Mesodermal cell (in vitro differentiated cells): ENCODE measurements around the gene VAMP5.
"Not testable (repeated sequence)": the region's sequence is repeated elsewhere in the genome, so short reads cannot be mapped to it uniquely, and the experiment has no call there.

ENCODE experiments used
- H3K27ac ChIP-seq: 2 replicates; pipeline ENCODE4 v1.7.0; 2013; ENCODE audit warnings: mild to moderate bottlenecking, low read depth, low read length, moderate library complexity; ENCODE audit not compliant: severe bottlenecking
- H3K36me3 ChIP-seq: 2 replicates; pipeline ENCODE4 v1.7.1; 2013; ENCODE audit warnings: mild to moderate bottlenecking, low read length, moderate library complexity; ENCODE audit not compliant: control insufficient read depth, insufficient read depth
- H3K4me1 ChIP-seq: one replicate; pipeline ENCODE4 v1.7.1; 2013; ENCODE audit warnings: mild to moderate bottlenecking, low read length; ENCODE audit not compliant: insufficient read depth, control insufficient read depth, poor library complexity, severe bottlenecking
- H3K4me3 ChIP-seq: 2 replicates; pipeline ENCODE4 v1.7.0; 2013; ENCODE audit warnings: low read length, control low read depth, mild to moderate bottlenecking; ENCODE audit not compliant: insufficient read depth, poor library complexity, severe bottlenecking; ENCODE audit errors: extremely low read depth
- H3K9me3 ChIP-seq: 2 replicates; pipeline ENCODE4 v1.7.1; 2013; ENCODE audit warnings: mild to moderate bottlenecking, low read length, moderate library complexity; ENCODE audit not compliant: control insufficient read depth
- WGBS, 2 experiments: methylation state at CpG; one replicate each; pipeline ENCODE4 v1.1.5; 2013; ENCODE audit warnings: missing lambda C conversion rate in 2 of 2; ENCODE audit not compliant: insufficient coverage in 2 of 2; 5-methylcytosine and 5-hydroxymethylcytosine counted together

VAMP5 gene

GRCh38 chr2:85542777-85543176, 41.5 kb upstream of the VAMP5 start:
- Histone ChIP-seq H3K4me1 (peaks cover 8% of the 10 kb centered on the region), H3K27ac (no peak overlapping the region), H3K9me3 (no peaks in the 10 kb centered on the region), H3K36me3 (peaks cover 78% of the 10 kb centered on the region), H3K4me3 (no peak overlapping the region)
- WGBS, 2 experiments, result 100% methylated on average over 2 of the region's 4 CpGs

DNA sequence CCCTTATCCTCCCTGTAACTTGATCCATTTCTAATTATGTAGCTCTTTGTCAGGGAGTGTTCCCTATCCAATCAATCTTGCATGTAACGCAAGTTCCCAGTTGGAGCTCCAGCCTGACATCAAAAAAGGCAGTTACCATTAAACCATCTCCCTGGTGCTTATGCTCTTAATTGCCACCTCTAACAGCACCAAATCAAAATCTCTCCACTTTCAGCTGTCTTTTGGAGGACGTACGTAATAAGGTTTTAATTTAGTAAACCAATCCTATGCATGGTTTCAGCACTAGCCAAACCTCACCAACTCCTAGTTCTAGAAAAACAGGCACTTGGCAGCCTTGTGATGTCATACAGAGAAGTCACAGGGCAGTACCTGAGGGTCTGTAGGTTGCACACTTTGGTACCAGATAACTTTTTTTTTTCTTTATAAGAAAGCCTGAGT, 40.0 kb upstream of the VAMP5 start:
- Histone ChIP-seq H3K36me3 (peaks cover 91% of the 10 kb centered on the region), H3K4me1 (peaks cover 15% of the 10 kb centered on the region), H3K27ac (peak overlapping the region; percentile 18)
- H3K9me3 ChIP-seq, H3K4me3 ChIP-seq: not testable (repeated sequence)
- 95% methylated on average over 3 of the region's 3 CpGs; no CpG with 5 or more reads in 1 of the 2 experiments for WGBS, 2 experiments

DNA sequence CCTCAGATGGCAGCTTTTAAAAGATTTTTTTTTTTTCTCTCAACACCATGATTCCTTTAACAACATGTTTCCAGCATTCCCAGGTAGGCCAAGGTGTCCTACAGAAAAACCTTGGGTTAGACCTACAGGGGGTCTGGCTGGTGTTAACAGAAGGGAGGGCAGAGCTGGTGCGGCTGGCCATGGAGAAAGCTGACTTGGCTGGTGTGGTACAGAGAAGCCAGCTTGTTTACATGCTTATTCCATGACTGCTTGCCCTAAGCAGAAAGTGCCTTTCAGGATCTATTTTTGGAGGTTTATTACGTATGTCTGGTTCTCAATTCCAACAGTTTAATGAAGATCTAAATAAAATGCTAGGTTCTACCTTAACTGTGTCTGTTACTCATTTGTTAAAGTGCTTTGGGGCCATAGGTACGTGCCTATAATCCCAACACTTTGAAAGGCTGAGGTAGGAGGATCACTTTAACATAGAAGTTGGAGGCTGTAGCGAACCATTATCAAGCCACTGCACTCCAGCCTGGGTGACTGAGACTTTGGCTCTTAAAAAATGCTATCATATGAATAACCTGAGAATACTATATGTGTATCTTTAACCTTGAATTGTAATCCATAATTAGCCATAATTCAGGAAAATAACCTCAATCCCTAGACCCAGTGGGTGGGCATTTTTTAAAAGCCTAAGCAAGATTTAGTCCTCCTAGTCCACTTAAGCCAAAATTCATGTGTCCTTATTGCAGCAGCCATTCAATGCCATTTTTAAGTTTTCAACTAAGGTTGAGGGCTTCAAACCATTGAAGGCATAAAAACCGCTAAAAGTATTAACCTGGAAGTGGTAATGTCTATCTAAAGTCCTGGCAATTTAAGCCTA, 39.1 kb upstream of the VAMP5 start:
- H3K4me1 ChIP-seq, result peaks cover 22% of the 10 kb centered on the region
- H3K4me3 ChIP-seq, H3K27ac ChIP-seq, H3K9me3 ChIP-seq: not testable (repeated sequence)
- WGBS, 2 experiments, result 100% methylated on average over 1 of the region's 5 CpGs; no CpG with 5 or more reads in 1 of the 2 experiments
- peaks cover 96% of the 10 kb centered on the region for H3K36me3 ChIP-seq

GRCh38 chr2:85545780-85546240, 38.4 kb upstream of the VAMP5 start:
- H3K4me1 ChIP-seq, result peaks cover 25% of the 10 kb centered on the region
- H3K4me3 ChIP-seq, result no peak overlapping the region
- peaks cover 96% of the 10 kb centered on the region for H3K36me3 ChIP-seq
- no peaks in the 10 kb centered on the region for H3K9me3 ChIP-seq
- 100% methylated on average over 1 to 2 of the region's 5 CpGs for WGBS, 2 experiments
- no peak overlapping the region for H3K27ac ChIP-seq

- peaks cover 18% of the 10 kb centered on the region for H3K4me1 ChIP-seq
- H3K36me3 ChIP-seq, result peaks cover 95% of the 10 kb centered on the region
- WGBS, 2 experiments, result no CpG with 5 or more reads among the region's 1 CpG
- H3K27ac ChIP-seq, result peak overlapping the region; percentile 23
- H3K4me3 ChIP-seq, result no peak overlapping the region
- H3K9me3 ChIP-seq, result no peaks in the 10 kb centered on the region
These were observed 37.0 kb upstream of the VAMP5 start for GRCh38 chr2:85547089-85547858.

DNA sequence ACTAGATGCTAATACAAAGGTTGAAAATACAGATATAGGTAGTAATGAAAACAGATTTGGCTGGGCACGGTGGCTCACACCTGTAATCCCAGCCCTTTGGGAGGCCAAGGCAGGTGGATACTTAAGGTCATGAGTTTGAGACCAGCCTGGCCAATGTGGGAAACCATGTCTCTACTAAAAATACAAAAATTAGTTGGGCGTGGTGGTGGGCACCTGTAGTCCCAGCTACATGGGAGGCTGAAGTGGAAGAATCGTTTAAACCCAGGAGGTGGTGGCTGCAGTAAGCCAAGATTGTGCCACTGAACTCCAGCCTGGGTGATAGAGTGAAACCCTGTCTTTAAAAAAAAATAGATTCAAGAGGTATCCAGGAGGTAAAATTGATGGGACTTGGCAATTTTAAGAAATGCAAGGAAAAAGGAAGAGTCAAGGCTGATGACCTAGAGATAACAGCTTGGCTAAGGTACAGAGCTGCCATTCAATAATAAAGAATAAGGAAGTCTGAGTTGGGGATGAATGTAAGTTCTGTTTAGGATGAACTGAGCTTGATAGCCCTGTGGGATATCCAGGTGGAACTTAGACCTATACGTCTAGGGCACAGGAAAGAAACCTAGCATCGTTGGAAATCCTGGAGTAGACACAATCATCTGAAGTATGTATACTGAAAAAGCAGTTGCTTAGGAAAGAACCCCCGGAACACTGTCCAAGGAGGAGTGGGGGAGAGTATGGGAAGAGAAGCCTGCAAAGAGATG, 36.2 kb upstream of the VAMP5 start:
- peaks cover 18% of the 10 kb centered on the region for H3K4me1 ChIP-seq
- H3K27ac ChIP-seq, result no peak overlapping the region
- no peaks in the 10 kb centered on the region for H3K9me3 ChIP-seq
- H3K4me3 ChIP-seq, result no peak overlapping the region
- 96 to 97% methylated on average over 5 to 6 of the region's 6 CpGs for WGBS, 2 experiments
- H3K36me3 ChIP-seq, result peaks cover 95% of the 10 kb centered on the region

DNA sequence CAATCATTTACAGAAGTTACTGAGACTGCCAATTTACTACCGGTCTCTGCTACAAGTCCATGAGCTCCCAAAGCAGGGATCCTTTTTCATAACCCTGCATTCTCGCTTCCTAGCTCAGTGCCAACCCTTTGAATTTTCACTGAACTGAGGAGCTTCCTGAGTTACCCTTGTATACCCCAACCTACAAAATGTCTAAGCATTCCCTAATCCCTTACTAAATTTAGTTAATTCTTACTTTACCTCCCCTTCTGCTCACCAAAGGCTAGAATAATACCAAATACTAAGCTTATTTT, 35.7 kb upstream of the VAMP5 start:
- H3K4me3 ChIP-seq, result no peak overlapping the region
- no peaks in the 10 kb centered on the region for H3K9me3 ChIP-seq
- WGBS, 2 experiments, result 100% methylated on average over 2 of the region's 2 CpGs
- peaks cover 95% of the 10 kb centered on the region for H3K36me3 ChIP-seq
- no peak overlapping the region for H3K27ac ChIP-seq
- peaks cover 18% of the 10 kb centered on the region for H3K4me1 ChIP-seq

- no peaks in the 10 kb centered on the region for H3K9me3 ChIP-seq
- H3K4me3 ChIP-seq, result no peak overlapping the region
- 95 to 96% methylated on average over 7 to 9 of the region's 10 CpGs for WGBS, 2 experiments
- peaks cover 18% of the 10 kb centered on the region for H3K4me1 ChIP-seq
- H3K27ac ChIP-seq, result no peak overlapping the region
- H3K36me3 ChIP-seq, result peaks cover 94% of the 10 kb centered on the region
These were observed 35.1 kb upstream of the VAMP5 start for GRCh38 chr2:85549095-85549494.

GRCh38 chr2:85549826-85550225, 34.4 kb upstream of the VAMP5 start:
- WGBS, 2 experiments, result 59 to 68% methylated on average over 4 of the region's 4 CpGs
- peaks cover 94% of the 10 kb centered on the region for H3K36me3 ChIP-seq
- H3K4me3 ChIP-seq, result no peak overlapping the region
- H3K9me3 ChIP-seq, result no peaks in the 10 kb centered on the region
- H3K27ac ChIP-seq, result peak overlapping the region; percentile 79
- H3K4me1 ChIP-seq, result peaks cover 18% of the 10 kb centered on the region

DNA sequence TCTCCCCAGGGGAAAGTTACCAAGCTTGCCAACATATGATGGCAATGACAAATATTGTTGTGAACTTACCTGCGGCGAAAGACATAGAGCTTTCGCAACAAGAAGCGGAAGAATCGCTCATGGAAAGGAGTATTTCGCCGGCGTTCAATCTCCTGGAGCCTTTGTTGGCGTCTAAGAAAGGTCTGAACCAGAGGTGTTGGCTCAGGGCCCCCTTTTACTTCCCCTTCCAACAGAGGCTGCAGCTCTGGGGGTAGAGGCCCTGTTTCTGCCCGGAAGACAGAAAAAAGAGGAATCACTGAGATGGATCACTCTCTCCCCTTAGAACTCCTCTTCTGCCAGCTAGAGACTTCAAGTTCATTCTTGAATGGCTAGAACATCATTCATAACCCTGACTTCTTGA, 33.7 kb upstream of the VAMP5 start:
- H3K27ac ChIP-seq, result peak overlapping the region; percentile 79
- no peaks in the 10 kb centered on the region for H3K9me3 ChIP-seq
- H3K4me3 ChIP-seq, result no peak overlapping the region
- peaks cover 18% of the 10 kb centered on the region for H3K4me1 ChIP-seq
- H3K36me3 ChIP-seq, result peaks cover 95% of the 10 kb centered on the region
- WGBS, 2 experiments, result 98% methylated on average over 10 of the region's 10 CpGs
